ENCODE results near the gene ADARB2. TPM values are rescaled to one million over a fixed set of nuclear protein-coding genes. Genes with fewer than 3 reads are reported as not detected.

The ADARB2 gene
- total and polyA plus RNA-seq, 2 experiments from 2014 or later, result 2.0 to 5.0 TPM

DNA sequence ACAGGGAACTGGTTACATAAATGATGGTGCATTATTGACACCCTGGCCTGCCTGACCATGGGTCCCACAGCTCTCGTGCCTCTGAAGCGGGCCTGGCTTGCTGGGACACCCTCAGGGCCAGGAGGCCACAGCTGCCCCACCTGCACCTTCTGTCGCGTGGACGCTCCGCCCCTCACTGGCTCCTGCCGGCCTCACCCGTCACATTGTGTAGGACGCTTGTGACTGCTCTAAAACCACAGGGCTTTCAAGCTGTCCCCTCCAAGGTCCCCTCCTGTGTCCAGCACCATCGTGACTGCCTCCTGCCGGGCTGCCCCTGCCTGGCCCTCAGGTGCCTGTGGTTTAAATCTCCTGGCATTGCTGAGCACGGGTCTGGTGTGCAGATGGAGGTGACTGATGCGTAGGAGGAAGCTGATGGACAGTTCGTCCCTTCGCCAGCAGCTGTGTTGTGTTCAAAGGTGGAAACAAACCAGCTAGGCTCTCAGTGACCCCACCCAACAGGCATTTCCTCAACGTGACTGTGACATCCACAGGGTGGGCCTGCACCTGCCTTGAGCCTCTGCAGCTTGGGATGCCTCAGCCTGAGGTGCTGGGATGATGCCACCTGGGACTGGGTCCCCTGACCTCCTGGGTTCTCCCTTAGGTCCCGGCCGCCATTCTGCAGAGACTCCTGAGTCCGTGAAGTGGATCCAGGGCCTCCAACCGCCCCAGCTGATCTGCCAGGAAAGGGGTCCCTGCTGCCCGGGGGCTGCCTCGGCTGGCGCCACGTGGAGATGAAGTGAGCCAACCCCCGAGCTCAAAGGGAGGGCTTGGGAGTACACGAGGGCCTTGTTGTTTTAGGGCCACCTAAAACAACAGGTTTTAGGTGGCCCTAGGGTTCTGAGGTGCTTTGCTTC lies 532.6 kb downstream of the ADARB2 start:
- H3K4me1 Mint-ChIP-seq, result peaks cover 9% of the 10 kb centered on the region
- Histone ChIP-seq H3K4me2 (no peak overlapping the region), H4K20me1 (replicated peaks; ENCODE audit: insufficient read depth) (no peaks in the 10 kb centered on the region), H3K36me3 (ENCODE audit: insufficient read depth) (no peaks in the 10 kb centered on the region), H3K27ac (ENCODE audit: low read depth) (no peak overlapping the region), H3K9me2 (ENCODE audit: insufficient read depth) (no peaks in the 10 kb centered on the region), H3F3A (replicated peaks; ENCODE audit: low read depth) (no peaks in the 10 kb centered on the region), H2AFZ (no peak overlapping the region), H3K27me3 (ENCODE audit: insufficient read depth) (no peaks in the 10 kb centered on the region), H3K4me3 (no peak overlapping the region), H3K4me1 (ENCODE audit: insufficient read depth) (no peaks in the 10 kb centered on the region), H3K79me2 (replicated peaks; ENCODE audit: insufficient read depth) (no peaks in the 10 kb centered on the region)
- TF ChIP-seq JUNB (IDR thresholded peaks at IDR 0.05; ENCODE audit: unreplicated experiment) (no peak), NANOG (IDR thresholded peaks at IDR 0.05; ENCODE audit: borderline replicate concordance) (no peak), EZH2phosphoT487 (IDR thresholded peaks at IDR 0.05; ENCODE audit: unreplicated experiment) (no peak), CREB1 (CRISPR knock-in tag; IDR thresholded peaks at IDR 0.05; ENCODE audit: low read depth) (no peak), EZH2 (IDR thresholded peaks at IDR 0.05; ENCODE audit: low read depth, unreplicated experiment) (no peak), STAT1 (IDR thresholded peaks at IDR 0.05; ENCODE audit: unreplicated experiment) (no peak), ZNF331 (CRISPR knock-in tag; IDR thresholded peaks at IDR 0.05; ENCODE audit: low read depth) (no peak), POLR2AphosphoS5 (IDR thresholded peaks at IDR 0.05; ENCODE audit: low read depth) (no peak), ZNF114 (CRISPR knock-in tag; IDR thresholded peaks at IDR 0.05) (no peak)
- TF ChIP-seq, protein P1, sequence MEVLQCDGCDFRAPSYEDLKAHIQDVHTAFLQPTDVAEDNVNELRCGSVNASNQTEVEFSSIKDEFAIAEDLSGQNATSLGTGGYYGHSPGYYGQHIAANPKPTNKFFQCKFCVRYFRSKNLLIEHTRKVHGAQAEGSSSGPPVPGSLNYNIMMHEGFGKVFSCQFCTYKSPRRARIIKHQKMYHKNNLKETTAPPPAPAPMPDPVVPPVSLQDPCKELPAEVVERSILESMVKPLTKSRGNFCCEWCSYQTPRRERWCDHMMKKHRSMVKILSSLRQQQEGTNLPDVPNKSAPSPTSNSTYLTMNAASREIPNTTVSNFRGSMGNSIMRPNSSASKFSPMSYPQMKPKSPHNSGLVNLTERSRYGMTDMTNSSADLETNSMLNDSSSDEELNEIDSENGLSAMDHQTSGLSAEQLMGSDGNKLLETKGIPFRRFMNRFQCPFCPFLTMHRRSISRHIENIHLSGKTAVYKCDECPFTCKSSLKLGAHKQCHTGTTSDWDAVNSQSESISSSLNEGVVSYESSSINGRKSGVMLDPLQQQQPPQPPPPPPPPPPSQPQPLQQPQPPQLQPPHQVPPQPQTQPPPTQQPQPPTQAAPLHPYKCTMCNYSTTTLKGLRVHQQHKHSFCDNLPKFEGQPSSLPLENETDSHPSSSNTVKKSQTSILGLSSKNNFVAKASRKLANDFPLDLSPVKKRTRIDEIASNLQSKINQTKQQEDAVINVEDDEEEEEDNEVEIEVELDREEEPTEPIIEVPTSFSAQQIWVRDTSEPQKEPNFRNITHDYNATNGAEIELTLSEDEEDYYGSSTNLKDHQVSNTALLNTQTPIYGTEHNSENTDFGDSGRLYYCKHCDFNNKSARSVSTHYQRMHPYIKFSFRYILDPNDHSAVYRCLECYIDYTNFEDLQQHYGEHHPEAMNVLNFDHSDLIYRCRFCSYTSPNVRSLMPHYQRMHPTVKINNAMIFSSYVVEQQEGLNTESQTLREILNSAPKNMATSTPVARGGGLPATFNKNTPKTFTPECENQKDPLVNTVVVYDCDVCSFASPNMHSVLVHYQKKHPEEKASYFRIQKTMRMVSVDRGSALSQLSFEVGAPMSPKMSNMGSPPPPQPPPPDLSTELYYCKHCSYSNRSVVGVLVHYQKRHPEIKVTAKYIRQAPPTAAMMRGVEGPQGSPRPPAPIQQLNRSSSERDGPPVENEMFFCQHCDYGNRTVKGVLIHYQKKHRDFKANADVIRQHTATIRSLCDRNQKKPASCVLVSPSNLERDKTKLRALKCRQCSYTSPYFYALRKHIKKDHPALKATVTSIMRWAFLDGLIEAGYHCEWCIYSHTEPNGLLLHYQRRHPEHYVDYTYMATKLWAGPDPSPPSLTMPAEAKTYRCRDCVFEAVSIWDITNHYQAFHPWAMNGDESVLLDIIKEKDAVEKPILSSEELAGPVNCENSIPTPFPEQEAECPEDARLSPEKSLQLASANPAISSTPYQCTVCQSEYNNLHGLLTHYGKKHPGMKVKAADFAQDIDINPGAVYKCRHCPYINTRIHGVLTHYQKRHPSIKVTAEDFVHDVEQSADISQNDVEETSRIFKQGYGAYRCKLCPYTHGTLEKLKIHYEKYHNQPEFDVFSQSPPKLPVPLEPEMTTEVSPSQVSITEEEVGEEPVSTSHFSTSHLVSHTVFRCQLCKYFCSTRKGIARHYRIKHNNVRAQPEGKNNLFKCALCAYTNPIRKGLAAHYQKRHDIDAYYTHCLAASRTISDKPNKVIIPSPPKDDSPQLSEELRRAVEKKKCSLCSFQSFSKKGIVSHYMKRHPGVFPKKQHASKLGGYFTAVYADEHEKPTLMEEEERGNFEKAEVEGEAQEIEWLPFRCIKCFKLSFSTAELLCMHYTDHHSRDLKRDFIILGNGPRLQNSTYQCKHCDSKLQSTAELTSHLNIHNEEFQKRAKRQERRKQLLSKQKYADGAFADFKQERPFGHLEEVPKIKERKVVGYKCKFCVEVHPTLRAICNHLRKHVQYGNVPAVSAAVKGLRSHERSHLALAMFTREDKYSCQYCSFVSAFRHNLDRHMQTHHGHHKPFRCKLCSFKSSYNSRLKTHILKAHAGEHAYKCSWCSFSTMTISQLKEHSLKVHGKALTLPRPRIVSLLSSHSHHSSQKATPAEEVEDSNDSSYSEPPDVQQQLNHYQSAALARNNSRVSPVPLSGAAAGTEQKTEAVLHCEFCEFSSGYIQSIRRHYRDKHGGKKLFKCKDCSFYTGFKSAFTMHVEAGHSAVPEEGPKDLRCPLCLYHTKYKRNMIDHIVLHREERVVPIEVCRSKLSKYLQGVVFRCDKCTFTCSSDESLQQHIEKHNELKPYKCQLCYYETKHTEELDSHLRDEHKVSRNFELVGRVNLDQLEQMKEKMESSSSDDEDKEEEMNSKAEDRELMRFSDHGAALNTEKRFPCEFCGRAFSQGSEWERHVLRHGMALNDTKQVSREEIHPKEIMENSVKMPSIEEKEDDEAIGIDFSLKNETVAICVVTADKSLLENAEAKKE (CRISPR knock-in tag; IDR thresholded peaks at IDR 0.05), result no peak
- TF ChIP-seq, protein P2, sequence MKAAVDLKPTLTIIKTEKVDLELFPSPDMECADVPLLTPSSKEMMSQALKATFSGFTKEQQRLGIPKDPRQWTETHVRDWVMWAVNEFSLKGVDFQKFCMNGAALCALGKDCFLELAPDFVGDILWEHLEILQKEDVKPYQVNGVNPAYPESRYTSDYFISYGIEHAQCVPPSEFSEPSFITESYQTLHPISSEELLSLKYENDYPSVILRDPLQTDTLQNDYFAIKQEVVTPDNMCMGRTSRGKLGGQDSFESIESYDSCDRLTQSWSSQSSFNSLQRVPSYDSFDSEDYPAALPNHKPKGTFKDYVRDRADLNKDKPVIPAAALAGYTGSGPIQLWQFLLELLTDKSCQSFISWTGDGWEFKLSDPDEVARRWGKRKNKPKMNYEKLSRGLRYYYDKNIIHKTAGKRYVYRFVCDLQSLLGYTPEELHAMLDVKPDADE (IDR thresholded peaks at IDR 0.05), result no peak
- TF ChIP-seq, protein P3, sequence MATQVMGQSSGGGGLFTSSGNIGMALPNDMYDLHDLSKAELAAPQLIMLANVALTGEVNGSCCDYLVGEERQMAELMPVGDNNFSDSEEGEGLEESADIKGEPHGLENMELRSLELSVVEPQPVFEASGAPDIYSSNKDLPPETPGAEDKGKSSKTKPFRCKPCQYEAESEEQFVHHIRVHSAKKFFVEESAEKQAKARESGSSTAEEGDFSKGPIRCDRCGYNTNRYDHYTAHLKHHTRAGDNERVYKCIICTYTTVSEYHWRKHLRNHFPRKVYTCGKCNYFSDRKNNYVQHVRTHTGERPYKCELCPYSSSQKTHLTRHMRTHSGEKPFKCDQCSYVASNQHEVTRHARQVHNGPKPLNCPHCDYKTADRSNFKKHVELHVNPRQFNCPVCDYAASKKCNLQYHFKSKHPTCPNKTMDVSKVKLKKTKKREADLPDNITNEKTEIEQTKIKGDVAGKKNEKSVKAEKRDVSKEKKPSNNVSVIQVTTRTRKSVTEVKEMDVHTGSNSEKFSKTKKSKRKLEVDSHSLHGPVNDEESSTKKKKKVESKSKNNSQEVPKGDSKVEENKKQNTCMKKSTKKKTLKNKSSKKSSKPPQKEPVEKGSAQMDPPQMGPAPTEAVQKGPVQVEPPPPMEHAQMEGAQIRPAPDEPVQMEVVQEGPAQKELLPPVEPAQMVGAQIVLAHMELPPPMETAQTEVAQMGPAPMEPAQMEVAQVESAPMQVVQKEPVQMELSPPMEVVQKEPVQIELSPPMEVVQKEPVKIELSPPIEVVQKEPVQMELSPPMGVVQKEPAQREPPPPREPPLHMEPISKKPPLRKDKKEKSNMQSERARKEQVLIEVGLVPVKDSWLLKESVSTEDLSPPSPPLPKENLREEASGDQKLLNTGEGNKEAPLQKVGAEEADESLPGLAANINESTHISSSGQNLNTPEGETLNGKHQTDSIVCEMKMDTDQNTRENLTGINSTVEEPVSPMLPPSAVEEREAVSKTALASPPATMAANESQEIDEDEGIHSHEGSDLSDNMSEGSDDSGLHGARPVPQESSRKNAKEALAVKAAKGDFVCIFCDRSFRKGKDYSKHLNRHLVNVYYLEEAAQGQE (IDR thresholded peaks at IDR 0.05; ENCODE audit: unreplicated experiment), result no peak
- TF ChIP-seq, protein P4, sequence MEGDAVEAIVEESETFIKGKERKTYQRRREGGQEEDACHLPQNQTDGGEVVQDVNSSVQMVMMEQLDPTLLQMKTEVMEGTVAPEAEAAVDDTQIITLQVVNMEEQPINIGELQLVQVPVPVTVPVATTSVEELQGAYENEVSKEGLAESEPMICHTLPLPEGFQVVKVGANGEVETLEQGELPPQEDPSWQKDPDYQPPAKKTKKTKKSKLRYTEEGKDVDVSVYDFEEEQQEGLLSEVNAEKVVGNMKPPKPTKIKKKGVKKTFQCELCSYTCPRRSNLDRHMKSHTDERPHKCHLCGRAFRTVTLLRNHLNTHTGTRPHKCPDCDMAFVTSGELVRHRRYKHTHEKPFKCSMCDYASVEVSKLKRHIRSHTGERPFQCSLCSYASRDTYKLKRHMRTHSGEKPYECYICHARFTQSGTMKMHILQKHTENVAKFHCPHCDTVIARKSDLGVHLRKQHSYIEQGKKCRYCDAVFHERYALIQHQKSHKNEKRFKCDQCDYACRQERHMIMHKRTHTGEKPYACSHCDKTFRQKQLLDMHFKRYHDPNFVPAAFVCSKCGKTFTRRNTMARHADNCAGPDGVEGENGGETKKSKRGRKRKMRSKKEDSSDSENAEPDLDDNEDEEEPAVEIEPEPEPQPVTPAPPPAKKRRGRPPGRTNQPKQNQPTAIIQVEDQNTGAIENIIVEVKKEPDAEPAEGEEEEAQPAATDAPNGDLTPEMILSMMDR (conservative IDR thresholded peaks at IDR 0.05; ENCODE audit: low read depth in 2 of 2), result no peak
- no peak for DNase-seq (ENCODE audit: low spot score)
- H3K9me3 Mint-ChIP-seq, result no peaks in the 10 kb centered on the region
- H3K4me3 Mint-ChIP-seq, result no peak overlapping the region
- H3K27ac Mint-ChIP-seq, result no peak overlapping the region
- peaks cover 25% of the 10 kb centered on the region for H3K27me3 Mint-ChIP-seq (ENCODE audit: insufficient read depth, low read depth, poor library complexity)
- no peak for ATAC-seq
- no peaks in the 10 kb centered on the region; the same call in 2 of the 3 replicates for H3K36me3 Mint-ChIP-seq (ENCODE audit: low read depth)
